Activated CD8-positive, alpha-beta T cell treated with anti-CD3 and anti-CD28 coated beads, Interleukin-2, amount 10 ng/mL, durations not matched to agents 7 days and 5 days (primary cell): ENCODE results near the gene SDC4. TPM values are rescaled to one million over a fixed set of nuclear protein-coding genes. Genes with fewer than 3 reads are reported as not detected.

Experiments
- ATAC-seq: fragments of 150-1000 bp; cut with Tn5 transposase; one replicate; pipeline ENCODE4 v1.10.0; 2021; ENCODE audit warnings: moderate library complexity
- CTCF ChIA-PET: fragments of 350-600 bp; sonication (Branson Sonifier 250); formaldehyde crosslinking; loops from one replicate; lab custom pipeline; 2021; ENCODE audit warnings: antibody characterized with exemption; lab: Charles Lee
- POLR2A ChIA-PET: fragments of 350-600 bp; sonication (Branson Sonifier 250); formaldehyde crosslinking; loops from one replicate; lab custom pipeline; 2021; ENCODE audit warnings: antibody characterized with exemption; lab: Charles Lee
- DNase-seq: peaks from one replicate; pipeline ENCODE4 v3.0.0-alpha.2; 2020
- H3K27ac Mint-ChIP-seq: one replicate; pipeline ENCODE4 v1.8.0; 2021; ENCODE audit warnings: mild to moderate bottlenecking, mixed read lengths
- H3K27me3 Mint-ChIP-seq: one replicate; pipeline ENCODE4 v1.8.0; 2021; ENCODE audit warnings: low read depth, mixed read lengths
- H3K36me3 Mint-ChIP-seq: one replicate; pipeline ENCODE4 v1.8.0; 2021; ENCODE audit warnings: low read depth, mixed read lengths
- H3K4me1 Mint-ChIP-seq: one replicate; pipeline ENCODE4 v1.8.0; 2021; ENCODE audit warnings: low read depth, mixed read lengths
- H3K4me3 Mint-ChIP-seq: one replicate; pipeline ENCODE4 v1.8.0; 2021; ENCODE audit warnings: mild to moderate bottlenecking, mixed read lengths
- H3K9me3 Mint-ChIP-seq: one replicate; pipeline ENCODE4 v1.8.0; 2022; ENCODE audit warnings: mixed read lengths; ENCODE audit not compliant: insufficient read depth
- total RNA-seq, 2 experiments: library from RNA; stranded (reverse); gene quantifications; one replicate each; pipeline ENCODE4 v1.2.3, GENCODE V29; 2021

The SDC4 gene
- total RNA-seq, 2 experiments from 2014 or later = 6.6 to 6.7 TPM

DNA sequence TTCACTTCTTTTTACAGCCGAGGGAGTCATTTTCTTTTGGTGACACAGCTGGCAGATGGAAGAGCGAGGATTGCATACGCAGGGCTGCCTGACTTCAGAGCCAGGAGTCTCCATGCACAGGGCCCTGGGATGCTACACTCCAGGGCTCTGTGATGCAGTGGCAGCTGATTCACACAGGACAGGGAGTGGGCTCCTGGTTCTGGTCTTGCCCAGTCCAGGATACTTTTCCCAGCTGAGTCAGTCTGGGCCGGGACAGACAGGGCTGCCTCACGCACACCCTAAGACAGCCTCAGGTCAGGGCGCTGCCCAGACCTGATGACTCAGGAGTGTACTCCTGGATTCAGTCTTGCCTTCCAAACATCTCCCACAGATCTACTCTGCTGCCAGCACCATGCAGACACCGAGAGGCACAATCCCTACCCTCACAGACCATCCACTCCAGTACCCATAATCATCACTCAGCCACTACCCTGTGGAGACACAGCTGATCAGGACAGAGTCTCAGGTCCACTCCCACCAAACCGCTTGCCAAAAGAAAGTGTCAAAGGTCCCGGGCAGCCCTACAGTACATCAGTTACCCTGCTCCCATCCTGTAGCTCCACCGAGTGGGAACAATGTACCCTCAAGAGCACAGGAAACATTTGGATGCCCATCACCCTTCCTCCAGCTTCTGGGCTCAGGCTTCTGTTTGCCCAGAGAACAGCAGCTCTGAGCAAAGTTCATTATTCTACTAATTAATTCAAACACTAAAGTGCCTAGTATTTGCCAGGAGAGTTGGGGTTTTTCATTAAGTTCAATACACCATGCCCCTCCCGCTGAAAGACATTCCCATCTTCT, 11.5 kb downstream of the SDC4 start:
- ATAC-seq (no peak), DNase-seq (no peak)
- ChIA-PET CTCF (interaction anchor here (1.0 kb wide), 1 partner anchor 14 kb away, joined by 3 read pairs; no protein-coding TSS in a partner anchor), POLR2A (no interaction called here)
- H3K4me1 Mint-ChIP-seq = no peaks in the 10 kb centered on the region
- H3K9me3 Mint-ChIP-seq = no peaks in the 10 kb centered on the region
- peaks cover 4% of the 10 kb centered on the region for H3K36me3 Mint-ChIP-seq
- H3K27ac Mint-ChIP-seq = no peak overlapping the region
- no peaks in the 10 kb centered on the region for H3K27me3 Mint-ChIP-seq
- H3K4me3 Mint-ChIP-seq = no peak overlapping the region

DNA sequence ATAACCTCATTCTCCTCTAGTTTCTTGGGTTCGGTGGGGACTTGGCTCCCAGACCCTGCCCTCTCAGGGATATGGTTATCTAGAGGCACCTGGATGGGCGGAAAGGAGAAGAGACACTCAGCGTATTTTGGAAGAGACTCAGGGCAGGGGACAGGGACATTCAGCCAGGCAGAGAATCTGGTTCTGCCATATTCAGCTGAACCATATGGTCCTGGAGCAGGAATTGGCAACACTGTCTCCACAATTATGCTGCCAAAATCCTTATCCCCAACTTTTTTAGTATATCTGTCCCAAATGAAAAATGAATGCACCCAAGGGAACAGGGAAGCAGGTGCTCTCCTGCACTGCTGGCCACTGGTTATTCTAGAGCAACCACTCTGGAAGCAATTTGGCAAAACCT, 17.7 kb downstream of the SDC4 start:
- DNase-seq (no peak), ATAC-seq (no peak)
- Mint-ChIP-seq H3K27ac (no peak overlapping the region), H3K9me3 (no peaks in the 10 kb centered on the region), H3K4me1 (no peaks in the 10 kb centered on the region), H3K27me3 (no peaks in the 10 kb centered on the region), H3K36me3 (peaks cover 5% of the 10 kb centered on the region), H3K4me3 (no peak overlapping the region)
- CTCF ChIA-PET = no interaction called here
- POLR2A ChIA-PET = interaction anchor here (0.7 kb wide), 1 partner anchor 372 kb away, joined by 3 read pairs; no protein-coding TSS in a partner anchor

DNA sequence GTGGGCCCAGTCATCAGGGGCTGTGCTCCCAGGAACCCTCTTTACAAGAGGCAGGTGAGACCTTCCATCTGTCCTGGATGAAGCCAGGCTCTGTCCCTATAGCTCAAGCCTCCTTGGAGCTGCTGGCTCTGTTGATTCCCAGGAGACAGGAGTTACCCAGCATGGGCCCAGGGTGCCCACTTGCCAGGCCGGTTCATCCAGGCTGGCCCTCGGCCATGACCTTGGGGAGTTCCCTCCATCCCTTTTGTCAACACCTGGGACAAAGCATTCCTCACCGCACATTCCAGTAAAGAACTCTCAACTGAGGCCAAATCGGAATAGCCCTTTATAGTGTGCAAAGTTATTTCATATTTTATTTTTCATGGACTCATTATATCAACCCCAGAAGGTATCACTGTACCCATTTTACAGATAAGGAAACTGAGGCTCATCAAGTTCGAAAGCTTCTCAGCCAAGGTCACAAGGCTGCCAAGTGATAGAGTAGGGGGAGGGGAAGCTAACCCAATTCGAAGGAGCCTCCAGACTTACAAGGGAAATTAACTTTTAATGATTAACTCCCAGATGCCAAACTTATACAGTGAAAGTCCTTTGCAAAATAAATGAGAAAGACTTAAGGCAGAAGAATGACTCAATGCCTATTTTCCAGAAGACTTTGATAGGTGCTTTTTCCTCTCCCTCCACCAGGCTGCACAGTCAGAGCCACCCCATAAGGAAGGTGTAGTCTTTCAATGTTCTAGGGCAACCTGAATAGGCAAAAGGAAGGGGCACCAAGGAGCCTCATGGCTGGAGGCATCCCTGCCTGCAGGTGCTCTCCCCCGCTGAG, 18.5 kb downstream of the SDC4 start:
- H3K4me3 Mint-ChIP-seq = no peak overlapping the region
- DNase-seq (no peak), ATAC-seq (no peak)
- no peaks in the 10 kb centered on the region for H3K27me3 Mint-ChIP-seq
- H3K9me3 Mint-ChIP-seq = no peaks in the 10 kb centered on the region
- ChIA-PET CTCF (interaction anchor here (0.6 kb wide), 1 partner anchor 11 kb away, joined by 3 read pairs; no protein-coding TSS in a partner anchor), POLR2A (no interaction called here)
- peaks cover 5% of the 10 kb centered on the region for H3K36me3 Mint-ChIP-seq
- no peaks in the 10 kb centered on the region for H3K4me1 Mint-ChIP-seq
- H3K27ac Mint-ChIP-seq = no peak overlapping the region

DNA sequence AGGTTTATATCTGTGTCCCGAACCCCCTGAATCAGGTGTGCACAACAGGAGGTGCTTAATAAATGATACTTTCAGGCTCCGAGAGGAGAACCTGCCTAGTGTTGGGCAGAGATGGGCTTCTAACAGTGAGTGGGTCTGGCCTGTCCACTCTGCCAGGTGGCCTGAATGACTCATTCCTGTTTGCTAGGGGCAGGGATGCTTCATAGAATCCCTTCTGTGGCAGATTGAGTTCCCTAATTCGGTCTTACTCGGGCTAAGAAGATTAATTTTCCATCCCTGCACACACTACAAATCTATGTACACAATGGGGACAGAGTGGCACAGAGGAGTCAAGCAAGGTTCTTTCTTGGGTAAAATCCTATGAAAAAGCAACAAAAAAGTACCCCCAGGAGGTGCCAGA, 19.8 kb downstream of the SDC4 start:
- H3K36me3 Mint-ChIP-seq = peaks cover 5% of the 10 kb centered on the region
- no peak for DNase-seq
- H3K9me3 Mint-ChIP-seq = no peaks in the 10 kb centered on the region
- H3K4me3 Mint-ChIP-seq = no peak overlapping the region
- POLR2A ChIA-PET = no interaction called here
- H3K27ac Mint-ChIP-seq = no peak overlapping the region
- no peak for ATAC-seq
- H3K27me3 Mint-ChIP-seq = no peaks in the 10 kb centered on the region
- no peaks in the 10 kb centered on the region for H3K4me1 Mint-ChIP-seq
- CTCF ChIA-PET = interaction anchor here (1.6 kb wide), 1 partner anchor 45 kb away, joined by 8 read pairs; no protein-coding TSS in a partner anchor

DNA sequence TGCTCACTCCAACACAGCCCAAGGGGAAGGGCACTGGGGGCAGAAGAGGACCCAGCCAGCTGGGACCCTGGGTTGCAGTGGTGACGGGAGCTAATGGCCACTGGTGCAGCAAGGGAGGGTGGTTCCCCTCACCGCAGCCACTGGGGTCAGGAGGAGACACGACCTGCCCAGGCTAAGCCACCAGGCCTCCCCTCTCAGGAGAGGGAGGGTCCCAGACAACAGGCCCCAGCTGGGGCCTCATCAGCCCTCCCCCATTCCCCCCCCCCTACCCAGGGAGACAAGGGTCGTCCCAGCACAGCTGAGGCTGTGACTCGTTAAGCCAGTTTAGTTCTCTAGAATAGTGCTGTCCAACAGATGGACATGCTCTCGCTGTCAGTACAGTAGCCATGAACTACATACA, 22.9 kb downstream of the SDC4 start:
- no peaks in the 10 kb centered on the region for H3K27me3 Mint-ChIP-seq
- DNase-seq (no peak), ATAC-seq (no peak)
- no peak overlapping the region for H3K27ac Mint-ChIP-seq
- ChIA-PET POLR2A (no interaction called here), CTCF (interaction anchor here (1.0 to 1.4 kb wide), 2 partner anchors 111 to 445 kb away, joined by 4 to 5 read pairs; no protein-coding TSS in a partner anchor)
- peaks cover 4% of the 10 kb centered on the region for H3K36me3 Mint-ChIP-seq
- no peaks in the 10 kb centered on the region for H3K9me3 Mint-ChIP-seq
- H3K4me1 Mint-ChIP-seq = peaks cover 17% of the 10 kb centered on the region
- no peak overlapping the region for H3K4me3 Mint-ChIP-seq

DNA sequence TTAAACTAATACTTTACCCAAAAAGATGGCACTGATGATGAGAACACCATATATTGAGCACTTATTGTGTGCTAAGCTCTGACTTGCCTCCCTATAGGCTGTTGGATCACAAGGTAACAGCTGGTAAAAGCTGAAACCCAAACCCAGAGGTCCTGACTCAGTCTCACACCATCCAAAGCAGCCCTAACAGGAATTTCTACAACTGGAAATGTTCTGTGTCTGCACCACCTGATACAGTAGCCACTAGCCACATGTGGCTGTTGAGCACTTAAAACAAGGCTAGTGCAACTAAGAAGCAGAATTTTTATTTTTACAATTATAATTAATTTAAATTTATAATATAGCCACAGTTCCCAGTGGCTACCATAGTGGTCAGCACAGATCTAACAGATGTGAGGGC, 24.5 kb downstream of the SDC4 start:
- Mint-ChIP-seq H3K36me3 (peaks cover 4% of the 10 kb centered on the region), H3K27me3 (no peaks in the 10 kb centered on the region), H3K4me1 (peaks cover 32% of the 10 kb centered on the region), H3K4me3 (no peak overlapping the region), H3K27ac (no peak overlapping the region), H3K9me3 (no peaks in the 10 kb centered on the region)
- ChIA-PET CTCF (interaction anchor here (0.6 to 9.8 kb wide), 13 partner anchors 10 to 447 kb away, joined by 3 to 88 read pairs (median 7); partner anchors contain the start of gene SYS1), POLR2A (interaction anchor here (0.9 kb wide), 1 partner anchor 427 kb away, joined by 3 read pairs; no protein-coding TSS in a partner anchor)
- no peak for DNase-seq
- no peak for ATAC-seq

DNA sequence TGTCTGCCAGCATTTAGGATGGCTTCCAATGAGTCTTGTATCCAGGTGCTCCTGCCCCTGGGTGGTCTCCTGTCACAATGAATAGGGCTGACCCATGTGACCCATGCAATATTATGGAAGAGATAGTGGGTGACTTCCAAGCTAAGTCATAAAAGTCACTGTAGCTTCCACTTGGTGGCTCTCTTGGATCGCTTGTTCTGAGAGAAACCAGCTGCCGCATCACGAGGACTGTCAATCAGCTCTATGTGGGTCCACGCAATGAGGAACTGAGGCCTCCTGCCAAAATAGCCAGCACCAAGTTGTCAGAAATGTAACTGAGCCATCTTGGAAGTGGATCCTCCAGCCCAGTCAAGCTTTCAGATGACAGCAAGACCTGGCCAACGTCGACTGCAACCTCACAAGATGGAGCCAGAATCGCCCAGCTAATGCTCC, 25.3 kb downstream of the SDC4 start:
- H3K36me3 Mint-ChIP-seq = peaks cover 4% of the 10 kb centered on the region
- ATAC-seq (no peak), DNase-seq (no peak)
- no peaks in the 10 kb centered on the region for H3K27me3 Mint-ChIP-seq
- POLR2A ChIA-PET = interaction anchor here (0.6 to 0.9 kb wide), 3 partner anchors 12 to 428 kb away, joined by 3 read pairs; no protein-coding TSS in a partner anchor
- peaks cover 40% of the 10 kb centered on the region for H3K4me1 Mint-ChIP-seq
- H3K27ac Mint-ChIP-seq = no peak overlapping the region
- CTCF ChIA-PET = interaction anchor here (0.7 to 9.8 kb wide), 17 partner anchors 9 to 448 kb away, joined by 3 to 88 read pairs (median 7); partner anchors contain the start of gene SYS1
- H3K4me3 Mint-ChIP-seq = no peak overlapping the region
- no peaks in the 10 kb centered on the region for H3K9me3 Mint-ChIP-seq

DNA sequence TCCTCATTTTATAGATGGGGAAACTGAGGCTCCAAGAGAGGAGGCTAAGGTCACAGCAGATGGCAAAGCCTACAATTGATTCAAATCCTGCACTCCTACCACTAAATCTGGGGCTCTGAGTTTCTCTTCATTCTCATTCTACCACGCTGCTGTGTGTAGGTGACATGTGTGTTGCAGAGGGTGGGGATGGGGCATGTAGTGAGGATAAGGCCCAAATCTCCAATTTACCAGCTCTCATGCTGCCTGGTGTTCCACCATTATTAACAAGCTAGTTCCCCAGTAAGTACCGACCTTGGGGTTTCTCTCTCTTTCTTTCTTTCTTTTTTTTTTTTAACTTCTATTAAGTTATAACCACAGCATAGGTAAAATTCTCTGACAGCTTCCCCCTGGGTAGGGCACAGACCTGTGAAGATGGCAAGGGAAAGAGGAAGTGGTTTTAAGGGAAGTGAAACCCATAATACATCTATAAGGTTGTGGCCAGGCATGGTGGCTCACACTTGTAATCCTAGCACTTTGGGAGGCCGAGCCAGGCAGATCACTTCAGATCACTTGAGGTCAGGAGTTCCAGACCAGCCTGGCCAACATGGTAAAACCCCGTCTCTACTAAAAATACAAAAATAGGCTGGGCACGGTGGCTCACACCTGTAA, 27.2 kb downstream of the SDC4 start:
- no peak overlapping the region for H3K4me3 Mint-ChIP-seq
- peaks cover 50% of the 10 kb centered on the region for H3K4me1 Mint-ChIP-seq
- ChIA-PET CTCF (interaction anchor here (0.9 to 9.8 kb wide), 14 partner anchors 9 to 649 kb away, joined by 3 to 88 read pairs (median 14); partner anchors contain the start of gene SYS1), POLR2A (no interaction called here)
- peak overlapping the region; percentile 79 for H3K27ac Mint-ChIP-seq
- H3K9me3 Mint-ChIP-seq = no peaks in the 10 kb centered on the region
- peak; percentile 59 for ATAC-seq
- H3K36me3 Mint-ChIP-seq = no peaks in the 10 kb centered on the region
- H3K27me3 Mint-ChIP-seq = peaks cover 8% of the 10 kb centered on the region
- DNase-seq = peak; percentile 49

DNA sequence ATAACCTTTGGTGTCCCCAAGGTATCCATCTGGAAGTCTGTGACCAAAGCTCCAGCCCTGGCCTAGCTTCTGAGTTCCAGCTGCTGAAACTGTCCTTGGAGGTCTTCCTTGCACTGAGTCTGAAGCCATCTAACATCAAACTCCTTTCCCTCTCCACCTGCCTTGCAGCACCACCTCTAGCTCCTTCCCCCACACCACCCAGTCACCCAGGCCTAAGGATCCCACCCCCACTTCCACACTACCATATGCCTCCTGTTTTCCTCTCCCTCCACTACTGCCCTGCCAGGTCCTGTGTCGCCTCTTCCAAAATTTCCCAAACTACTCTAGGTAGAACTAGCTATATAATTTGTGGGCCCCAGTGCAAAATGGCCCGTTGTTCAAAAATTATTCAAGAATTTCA, 29.3 kb downstream of the SDC4 start:
- CTCF ChIA-PET = interaction anchor here (0.6 to 9.8 kb wide), 41 partner anchors 9 to 650 kb away, joined by 3 to 88 read pairs (median 4); partner anchors contain the start of genes MATN4, RBPJL, SDC4 and SEMG1
- DNase-seq (no peak), ATAC-seq (no peak)
- Mint-ChIP-seq H3K27me3 (peaks cover 16% of the 10 kb centered on the region), H3K27ac (peak overlapping the region; percentile 91), H3K36me3 (no peaks in the 10 kb centered on the region), H3K9me3 (no peaks in the 10 kb centered on the region), H3K4me3 (peak overlapping the region; percentile 50), H3K4me1 (peaks cover 50% of the 10 kb centered on the region)
- POLR2A ChIA-PET = interaction anchor here (0.9 to 3.7 kb wide), 7 partner anchors 15 to 118 kb away, joined by 3 to 15 read pairs (median 3); partner anchors contain the start of genes PIGT and SYS1

DNA sequence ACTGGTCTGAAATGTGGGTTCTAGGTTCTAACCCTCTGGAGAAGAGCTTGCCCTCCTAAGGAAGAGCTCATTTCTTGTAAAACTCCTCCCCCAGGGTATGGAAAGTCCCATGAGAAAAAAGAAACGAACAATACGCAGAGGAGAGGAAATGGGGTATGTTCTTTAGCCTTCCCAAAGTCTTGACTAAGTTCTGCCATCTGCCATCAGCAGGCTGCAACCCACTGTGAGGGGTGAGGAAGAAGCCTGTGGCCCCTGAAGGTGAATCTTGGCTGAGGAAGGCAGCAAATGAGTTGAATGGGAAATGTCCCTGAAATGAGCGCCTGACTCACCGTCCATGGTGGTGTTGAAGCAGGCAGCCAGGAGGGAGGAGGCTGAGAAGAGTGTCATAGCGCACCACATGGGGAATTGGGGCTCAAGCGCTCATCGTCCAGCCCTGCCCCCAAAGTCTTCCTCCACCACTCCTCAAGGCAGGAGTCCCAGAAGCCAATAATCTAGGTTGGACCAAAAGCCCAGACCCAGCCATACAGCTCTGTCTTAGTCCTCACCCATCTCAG, 29.8 kb downstream of the SDC4 start:
- Mint-ChIP-seq H3K4me3 (no peak overlapping the region), H3K27ac (peak overlapping the region; percentile 91), H3K9me3 (no peaks in the 10 kb centered on the region), H3K4me1 (peaks cover 50% of the 10 kb centered on the region), H3K36me3 (no peaks in the 10 kb centered on the region), H3K27me3 (peaks cover 18% of the 10 kb centered on the region)
- ChIA-PET CTCF (interaction anchor here (0.7 to 9.8 kb wide), 39 partner anchors 8 to 477 kb away, joined by 3 to 88 read pairs (median 4); partner anchors contain the start of genes MATN4, SDC4, SEMG1 and SYS1), POLR2A (interaction anchor here (0.9 to 3.7 kb wide), 7 partner anchors 15 to 118 kb away, joined by 3 to 15 read pairs (median 3); partner anchors contain the start of genes PIGT and SYS1)
- ATAC-seq (no peak), DNase-seq (no peak)
